ENCODE data around the gene ABCC6. TPM values are rescaled to one million over a fixed set of nuclear protein-coding genes. Genes with fewer than 3 reads are reported as not detected.

The ABCC6 gene
- total and polyA plus RNA-seq, 2 donors (not counting 3 experiments of a cell fraction or from before 2014, with no cell fraction given): 0.07 to 0.84 TPM

GRCh38 chr16:16166949-16167348 lies 56.3 kb downstream of the ABCC6 start:
- no TSS peak for BruUV-seq (replicated peaks)
- FAIRE-seq (no peak), DNase-seq (ENCODE audit: low read depth, low spot score) (no peak)
- no peak overlapping the region for H2AFZ ChIP-seq (ENCODE audit: low read depth, low read length)
- H3K4me3 ChIP-seq (replicated peaks in 1 of 3; ENCODE audit: insufficient read depth in 1 of 3, low read depth in 1 of 3, low read length in 3 of 3): no peak overlapping the region
- no peaks in the 10 kb centered on the region for H3K9me1 ChIP-seq (replicated peaks; ENCODE audit: control insufficient read depth, extremely low read depth, insufficient read depth, low read length)
- no peaks in the 10 kb centered on the region for H3K79me2 ChIP-seq (ENCODE audit: control insufficient read depth, insufficient read depth, low read length)
- H3K4me2 ChIP-seq (ENCODE audit: insufficient read depth, low read length): no peak overlapping the region
- dilution Hi-C loops (cut with MboI; ENCODE audit: extremely low pct_ligation_motif_present, low sequenced_read_pairs): no loop called here
- TF ChIP-seq EZH2 (IDR thresholded peaks at IDR 0.05; ENCODE audit: borderline replicate concordance, low read depth, low read length, severe bottlenecking): no peak
- TF ChIP-seq GATA2 (IDR thresholded peaks at IDR 0.05; ENCODE audit: insufficient read depth, insufficient read length, low read depth, low read length): no peak
- no peak for TF ChIP-seq MAX (IDR thresholded peaks at IDR 0.05; ENCODE audit: insufficient read depth, insufficient read length)
- TF ChIP-seq FOS (IDR thresholded peaks at IDR 0.05; ENCODE audit: borderline replicate concordance, insufficient read depth, low read length): no peak
- no peak for TF ChIP-seq POLR2AphosphoS5 (IDR thresholded peaks at IDR 0.05; ENCODE audit: insufficient read depth, low read depth, low read length)
- TF ChIP-seq JUN (IDR thresholded peaks at IDR 0.05; ENCODE audit: borderline replicate concordance, insufficient read depth, insufficient read length, low read depth): no peak
- no peak for TF ChIP-seq CTCF (IDR thresholded peaks at IDR 0.05; ENCODE audit: extremely low read depth in 1 of 2, insufficient read depth in 1 of 2, low read depth in 1 of 2, low read length in 2 of 2)
- TF ChIP-seq POLR2A (IDR thresholded peaks at IDR 0.05; ENCODE audit: low read depth, low read length): no peak
- TF ChIP-seq MYC (IDR thresholded peaks at IDR 0.05; ENCODE audit: low read depth, low read length): no peak
- H3K27me3 ChIP-seq (ENCODE audit: control insufficient read depth in 2 of 2, insufficient read depth in 2 of 2, low read length in 2 of 2): peaks cover 0 to 1% of the 10 kb centered on the region in 2 experiments
- no peaks in the 10 kb centered on the region for H3K36me3 ChIP-seq (ENCODE audit: control insufficient read depth in 2 of 2, extremely low read depth in 1 of 2, insufficient read depth in 2 of 2, low read length in 2 of 2)
- no peaks in the 10 kb centered on the region for H3K4me1 ChIP-seq (ENCODE audit: control insufficient read depth, extremely low read depth, insufficient read depth, low read length)
- H3K27ac ChIP-seq (ENCODE audit: insufficient read depth, low read depth, low read length): no peak overlapping the region
- CTCF ChIA-PET: interaction anchor here (0.7 kb wide), 1 partner anchor 20 kb away, joined by 4 read pairs; no protein-coding TSS in a partner anchor
- intact Hi-C loops (cut with micrococcal nuclease): no loop called here
- H3K9me3 ChIP-seq (replicated peaks; ENCODE audit: control insufficient read depth, insufficient read depth, low read length): no peaks in the 10 kb centered on the region
- H4K20me1 ChIP-seq (replicated peaks; ENCODE audit: control insufficient read depth, extremely low read depth, insufficient read depth, low read length): no peaks in the 10 kb centered on the region
- H3K9ac ChIP-seq (replicated peaks; ENCODE audit: extremely low read depth, insufficient read depth, low read length): no peak overlapping the region
- POLR2A ChIA-PET: no interaction called here

Measured in endothelial cell of umbilical vein (primary cell).